ENCODE results near the gene AXIN2.

Gene AXIN2

DNA sequence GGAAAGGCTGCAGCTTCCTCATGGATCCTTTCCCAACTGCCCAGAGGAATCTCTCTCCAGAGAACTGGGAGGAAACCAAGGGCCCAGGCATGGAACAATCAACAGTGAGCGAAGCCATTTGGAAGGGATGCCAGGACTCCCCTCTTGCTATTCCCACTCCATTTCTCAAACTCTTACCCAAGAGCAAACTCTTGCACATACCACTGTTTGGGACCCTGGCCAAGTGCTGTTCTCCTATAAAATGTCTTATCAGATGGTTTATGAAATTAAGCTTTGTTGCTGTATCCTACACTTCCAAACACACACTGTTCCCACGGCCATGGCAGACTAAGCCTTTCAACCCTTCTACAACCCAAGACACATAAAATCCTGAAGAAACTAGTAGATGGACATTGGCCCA, 48.3 kb upstream of the AXIN2 start:
- Histone ChIP-seq H3K4me1 (ENCODE audit: control insufficient read depth, insufficient read depth, low read length) (no peaks in the 10 kb centered on the region), H3K9me3 (ENCODE audit: control insufficient read depth, insufficient read depth, low read depth, low read length) (no peaks in the 10 kb centered on the region), H3K27ac (ENCODE audit: extremely low read depth, low read depth, low read length) (no peak overlapping the region), H3K36me3 (ENCODE audit: control insufficient read depth in 2 of 2, insufficient read depth in 1 of 2, low read length in 2 of 2) (no peaks in the 10 kb centered on the region), H3K4me3 (ENCODE audit: low read depth, low read length) (no peak overlapping the region)
- ChIA-PET CTCF (no interaction called here), POLR2A (no interaction called here)
- TF ChIP-seq ZEB2 (tag by site-specific recombination; IDR thresholded peaks at IDR 0.05) = no peak
- no peak for TF ChIP-seq SP2 (tag by site-specific recombination; IDR thresholded peaks at IDR 0.05)
- no peak for TF ChIP-seq ZNF239 (tag by site-specific recombination; IDR thresholded peaks at IDR 0.05)
- no peak for TF ChIP-seq KLF16 (tag by site-specific recombination; IDR thresholded peaks at IDR 0.05)
- TF ChIP-seq ZNF140 (tag by site-specific recombination; IDR thresholded peaks at IDR 0.05) = peak; percentile 35; the same call in 1 of the 2 replicates
- TF ChIP-seq HOXD13 (CRISPR knock-in tag; IDR thresholded peaks at IDR 0.05; ENCODE audit: borderline replicate concordance) = no peak
- no peak for TF ChIP-seq ZNF2 (tag by site-specific recombination; IDR thresholded peaks at IDR 0.05)
- TF ChIP-seq ZNF311 (tag by site-specific recombination; IDR thresholded peaks at IDR 0.05; ENCODE audit: borderline replicate concordance) = no peak

DNA sequence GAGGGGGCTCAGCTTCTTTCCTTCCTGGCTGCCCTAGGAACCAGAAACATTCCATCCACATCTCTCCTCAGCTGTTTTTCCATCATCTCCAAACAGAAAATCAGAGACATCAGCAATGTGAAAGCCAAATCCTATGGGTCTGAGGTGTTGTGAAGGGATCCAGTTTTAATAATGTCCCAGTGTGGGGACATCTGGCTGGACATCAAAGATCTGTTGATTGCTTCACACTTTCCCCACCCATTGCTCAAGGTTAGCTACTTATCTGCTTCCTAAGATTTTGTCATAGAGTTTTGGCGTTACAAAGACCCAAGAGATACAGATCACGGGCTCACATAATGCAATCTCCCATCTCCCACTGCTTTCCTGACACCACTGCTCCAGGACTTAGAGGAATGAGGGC, 47.8 kb upstream of the AXIN2 start:
- TF ChIP-seq ZNF544 (tag by site-specific recombination; IDR thresholded peaks at IDR 0.05) = no peak
- no peak for TF ChIP-seq ZNF394 (tag by site-specific recombination; IDR thresholded peaks at IDR 0.05; ENCODE audit: borderline replicate concordance)
- TF ChIP-seq SP7 (tag by site-specific recombination; IDR thresholded peaks at IDR 0.05) = no peak
- no peak for TF ChIP-seq ZNF514 (tag by site-specific recombination; IDR thresholded peaks at IDR 0.05)
- TF ChIP-seq OVOL3 (tag by site-specific recombination; IDR thresholded peaks at IDR 0.05) = no peak
- TF ChIP-seq YY1 (tag by site-specific recombination; IDR thresholded peaks at IDR 0.05) = no peak
- no peak for TF ChIP-seq SP3 (tag by site-specific recombination; IDR thresholded peaks at IDR 0.05)
- TF ChIP-seq, protein P1, sequence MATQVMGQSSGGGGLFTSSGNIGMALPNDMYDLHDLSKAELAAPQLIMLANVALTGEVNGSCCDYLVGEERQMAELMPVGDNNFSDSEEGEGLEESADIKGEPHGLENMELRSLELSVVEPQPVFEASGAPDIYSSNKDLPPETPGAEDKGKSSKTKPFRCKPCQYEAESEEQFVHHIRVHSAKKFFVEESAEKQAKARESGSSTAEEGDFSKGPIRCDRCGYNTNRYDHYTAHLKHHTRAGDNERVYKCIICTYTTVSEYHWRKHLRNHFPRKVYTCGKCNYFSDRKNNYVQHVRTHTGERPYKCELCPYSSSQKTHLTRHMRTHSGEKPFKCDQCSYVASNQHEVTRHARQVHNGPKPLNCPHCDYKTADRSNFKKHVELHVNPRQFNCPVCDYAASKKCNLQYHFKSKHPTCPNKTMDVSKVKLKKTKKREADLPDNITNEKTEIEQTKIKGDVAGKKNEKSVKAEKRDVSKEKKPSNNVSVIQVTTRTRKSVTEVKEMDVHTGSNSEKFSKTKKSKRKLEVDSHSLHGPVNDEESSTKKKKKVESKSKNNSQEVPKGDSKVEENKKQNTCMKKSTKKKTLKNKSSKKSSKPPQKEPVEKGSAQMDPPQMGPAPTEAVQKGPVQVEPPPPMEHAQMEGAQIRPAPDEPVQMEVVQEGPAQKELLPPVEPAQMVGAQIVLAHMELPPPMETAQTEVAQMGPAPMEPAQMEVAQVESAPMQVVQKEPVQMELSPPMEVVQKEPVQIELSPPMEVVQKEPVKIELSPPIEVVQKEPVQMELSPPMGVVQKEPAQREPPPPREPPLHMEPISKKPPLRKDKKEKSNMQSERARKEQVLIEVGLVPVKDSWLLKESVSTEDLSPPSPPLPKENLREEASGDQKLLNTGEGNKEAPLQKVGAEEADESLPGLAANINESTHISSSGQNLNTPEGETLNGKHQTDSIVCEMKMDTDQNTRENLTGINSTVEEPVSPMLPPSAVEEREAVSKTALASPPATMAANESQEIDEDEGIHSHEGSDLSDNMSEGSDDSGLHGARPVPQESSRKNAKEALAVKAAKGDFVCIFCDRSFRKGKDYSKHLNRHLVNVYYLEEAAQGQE (tag by site-specific recombination; IDR thresholded peaks at IDR 0.05) = no peak
- TF ChIP-seq GLI2 (tag by site-specific recombination; IDR thresholded peaks at IDR 0.05; ENCODE audit: borderline replicate concordance, low read depth) = no peak
- no peak for TF ChIP-seq ZFHX2 (tag by site-specific recombination; conservative IDR thresholded peaks at IDR 0.05)
- TF ChIP-seq ZNF610 (tag by site-specific recombination; IDR thresholded peaks at IDR 0.05; ENCODE audit: borderline replicate concordance) = no peak
- Histone ChIP-seq H3K9me3 (ENCODE audit: control insufficient read depth, insufficient read depth, low read depth, low read length) (no peaks in the 10 kb centered on the region), H3K4me1 (ENCODE audit: control insufficient read depth, insufficient read depth, low read length) (no peaks in the 10 kb centered on the region), H3K36me3 (ENCODE audit: control insufficient read depth in 2 of 2, insufficient read depth in 1 of 2, low read length in 2 of 2) (no peaks in the 10 kb centered on the region), H3K4me3 (ENCODE audit: low read depth, low read length) (no peak overlapping the region), H3K27ac (ENCODE audit: extremely low read depth, low read depth, low read length) (no peak overlapping the region)
- ChIA-PET CTCF (no interaction called here), POLR2A (no interaction called here)

DNA sequence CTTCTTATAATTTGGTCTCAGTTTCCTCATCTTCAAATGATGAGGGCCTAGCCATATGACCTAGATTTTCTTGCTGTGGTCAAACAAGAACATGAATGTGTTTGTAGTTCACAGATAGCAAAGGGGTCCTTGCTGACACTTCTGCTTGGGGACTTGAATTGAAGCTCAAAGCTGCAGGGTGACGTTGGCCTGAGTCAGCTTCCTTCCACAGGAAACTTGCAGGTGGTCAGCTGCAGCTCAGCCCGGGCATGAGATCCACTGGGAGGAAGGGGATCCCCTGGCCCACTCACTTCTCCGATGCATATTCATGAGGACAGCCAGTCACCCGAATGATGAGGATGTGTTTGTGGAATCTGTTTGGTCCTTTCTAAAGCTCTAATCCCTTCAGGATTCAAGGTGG, 42.6 kb upstream of the AXIN2 start:
- Histone ChIP-seq H3K9me3 (ENCODE audit: control insufficient read depth, insufficient read depth, low read depth, low read length) (no peaks in the 10 kb centered on the region), H3K36me3 (ENCODE audit: control insufficient read depth in 2 of 2, insufficient read depth in 1 of 2, low read length in 2 of 2) (no peaks in the 10 kb centered on the region), H3K27ac (ENCODE audit: extremely low read depth, low read depth, low read length) (no peak overlapping the region), H3K4me1 (ENCODE audit: control insufficient read depth, insufficient read depth, low read length) (no peaks in the 10 kb centered on the region), H3K4me3 (ENCODE audit: low read depth, low read length) (no peak overlapping the region)
- ChIA-PET CTCF (no interaction called here), POLR2A (no interaction called here)
- TF ChIP-seq ZNF585B (tag by site-specific recombination; IDR thresholded peaks at IDR 0.05) = no peak
- TF ChIP-seq, protein P2, sequence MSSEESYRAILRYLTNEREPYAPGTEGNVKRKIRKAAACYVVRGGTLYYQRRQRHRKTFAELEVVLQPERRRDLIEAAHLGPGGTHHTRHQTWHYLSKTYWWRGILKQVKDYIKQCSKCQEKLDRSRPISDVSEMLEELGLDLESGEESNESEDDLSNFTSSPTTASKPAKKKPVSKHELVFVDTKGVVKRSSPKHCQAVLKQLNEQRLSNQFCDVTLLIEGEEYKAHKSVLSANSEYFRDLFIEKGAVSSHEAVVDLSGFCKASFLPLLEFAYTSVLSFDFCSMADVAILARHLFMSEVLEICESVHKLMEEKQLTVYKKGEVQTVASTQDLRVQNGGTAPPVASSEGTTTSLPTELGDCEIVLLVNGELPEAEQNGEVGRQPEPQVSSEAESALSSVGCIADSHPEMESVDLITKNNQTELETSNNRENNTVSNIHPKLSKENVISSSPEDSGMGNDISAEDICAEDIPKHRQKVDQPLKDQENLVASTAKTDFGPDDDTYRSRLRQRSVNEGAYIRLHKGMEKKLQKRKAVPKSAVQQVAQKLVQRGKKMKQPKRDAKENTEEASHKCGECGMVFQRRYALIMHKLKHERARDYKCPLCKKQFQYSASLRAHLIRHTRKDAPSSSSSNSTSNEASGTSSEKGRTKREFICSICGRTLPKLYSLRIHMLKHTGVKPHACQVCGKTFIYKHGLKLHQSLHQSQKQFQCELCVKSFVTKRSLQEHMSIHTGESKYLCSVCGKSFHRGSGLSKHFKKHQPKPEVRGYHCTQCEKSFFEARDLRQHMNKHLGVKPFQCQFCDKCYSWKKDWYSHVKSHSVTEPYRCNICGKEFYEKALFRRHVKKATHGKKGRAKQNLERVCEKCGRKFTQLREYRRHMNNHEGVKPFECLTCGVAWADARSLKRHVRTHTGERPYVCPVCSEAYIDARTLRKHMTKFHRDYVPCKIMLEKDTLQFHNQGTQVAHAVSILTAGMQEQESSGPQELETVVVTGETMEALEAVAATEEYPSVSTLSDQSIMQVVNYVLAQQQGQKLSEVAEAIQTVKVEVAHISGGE (tag by site-specific recombination; conservative IDR thresholded peaks at IDR 0.05; ENCODE audit: low read depth) = no peak
- no peak for TF ChIP-seq ZNF214 (tag by site-specific recombination; IDR thresholded peaks at IDR 0.05; ENCODE audit: borderline replicate concordance)
- TF ChIP-seq ZNF23 (tag by site-specific recombination; IDR thresholded peaks at IDR 0.05; ENCODE audit: borderline replicate concordance) = no peak
- no peak for TF ChIP-seq ZNF629 (tag by site-specific recombination; IDR thresholded peaks at IDR 0.05)
- no peak for TF ChIP-seq ZNF10 (tag by site-specific recombination; IDR thresholded peaks at IDR 0.05)
- no peak for TF ChIP-seq ZNF600 (tag by site-specific recombination; IDR thresholded peaks at IDR 0.05)
- no peak for TF ChIP-seq ZNF747 (tag by site-specific recombination; IDR thresholded peaks at IDR 0.05)
- no peak for TF ChIP-seq ZNF529 (tag by site-specific recombination; IDR thresholded peaks at IDR 0.05; ENCODE audit: insufficient replicate concordance)
- TF ChIP-seq SP3 (tag by site-specific recombination; IDR thresholded peaks at IDR 0.05) = no peak
- TF ChIP-seq ZBTB21 (tag by site-specific recombination; IDR thresholded peaks at IDR 0.05) = no peak
